Esophagus (tissue), 2 donors: ENCODE data around the gene ZEB1. TPM values are rescaled to one million over a fixed set of nuclear protein-coding genes. Genes with fewer than 3 reads are reported as not detected.
A peak's percentile ranks its signal among the peaks of the same experiment; 100 is the strongest.

Source experiments
- H3K27ac ChIP-seq, 2 donors: one replicate each; pipeline ENCODE4 v1.5.1; 2013; ENCODE audit warnings: low read depth in 2 of 2, mild to moderate bottlenecking in 2 of 2, inconsistent platforms in 1 of 2, low read length in 1 of 2, moderate library complexity in 1 of 2
- H3K27me3 ChIP-seq, 2 donors: one replicate each; pipeline ENCODE4 v1.6.1; 2013; ENCODE audit warnings: low read length in 2 of 2, control low read depth in 1 of 2, mild to moderate bottlenecking in 1 of 2; ENCODE audit not compliant: insufficient read depth in 2 of 2, control insufficient read depth in 1 of 2
- H3K36me3 ChIP-seq, 2 donors: one replicate each; pipeline ENCODE4 v1.6.1; 2013; ENCODE audit warnings: low read length in 1 of 2; ENCODE audit not compliant: control insufficient read depth in 2 of 2, insufficient read depth in 2 of 2
- H3K4me1 ChIP-seq, 2 donors: one replicate each; pipeline ENCODE4 v1.6.1; 2013; ENCODE audit warnings: low read length in 1 of 2; ENCODE audit not compliant: control insufficient read depth in 2 of 2, insufficient read depth in 2 of 2
- H3K4me3 ChIP-seq, 2 donors: one replicate each; pipeline ENCODE4 v1.5.1; 2013; ENCODE audit warnings: low read length in 2 of 2, mild to moderate bottlenecking in 2 of 2, low read depth in 1 of 2, moderate library complexity in 1 of 2
- H3K9me3 ChIP-seq, 2 donors: one replicate each; pipeline ENCODE4 v1.6.1; 2013; ENCODE audit warnings: mild to moderate bottlenecking in 2 of 2, low read depth in 1 of 2, low read length in 1 of 2, moderate library complexity in 1 of 2; ENCODE audit not compliant: control insufficient read depth in 2 of 2, insufficient read depth in 1 of 2
- WGBS, 2 donors: extraction: QIAGEN DNeasy Blood & Tissue Kit; methylation state at CpG; one replicate each; pipeline ENCODE4 v1.1.7; 2013; 5-methylcytosine and 5-hydroxymethylcytosine counted together
- polyA plus RNA-seq, 2 donors: library from polyadenylated mRNA; stranded (reverse); fragments of 200-250 nt; gene quantifications; one replicate each; pipeline ENCODE4 v1.2.3, GENCODE V29; 2013
- donor health status: healthy with polysubstance abuse.
- donor health status: Bipolar disorder and iron deficiency.

The ZEB1 gene
- polyA plus RNA-seq, 2 donors, result 2.5 to 3.1 TPM

GRCh38 chr10:31490858-31491504 lies 172.0 kb downstream of the ZEB1 start:
- Histone ChIP-seq H3K36me3 (no peaks in the 10 kb centered on the region), H3K4me3 (no peak overlapping the region), H3K4me1 (no peaks in the 10 kb centered on the region), H3K27me3 (no peaks in the 10 kb centered on the region), H3K27ac (no peak overlapping the region), H3K9me3 (no peaks in the 10 kb centered on the region)
- WGBS, 2 donors, result 91 to 94% methylated on average over 1 of the region's 1 CpG

GRCh38 chr10:31507427-31507826 lies 188.4 kb downstream of the ZEB1 start:
- Histone ChIP-seq H3K4me3 (no peak overlapping the region), H3K27me3 (no peaks in the 10 kb centered on the region), H3K36me3 (no peaks in the 10 kb centered on the region), H3K9me3 (peaks cover 5% of the 10 kb centered on the region in 2 donors), H3K27ac (no peak overlapping the region), H3K4me1 (peaks cover 0 to 3% of the 10 kb centered on the region in 2 donors)
- 73 to 79% methylated on average over 2 of the region's 2 CpGs for WGBS, 2 donors

GRCh38 chr10:31508234-31508633 lies 189.2 kb downstream of the ZEB1 start:
- peaks cover 5% of the 10 kb centered on the region in 2 donors for H3K9me3 ChIP-seq
- H3K36me3 ChIP-seq, result no peaks in the 10 kb centered on the region
- H3K27me3 ChIP-seq, result no peaks in the 10 kb centered on the region
- peaks cover 0 to 3% of the 10 kb centered on the region in 2 donors for H3K4me1 ChIP-seq
- 94 to 97% methylated on average over 4 of the region's 4 CpGs for whole genome bisulfite sequencing, 2 donors
- no peak overlapping the region for H3K4me3 ChIP-seq
- H3K27ac ChIP-seq, result no peak overlapping the region

- Histone ChIP-seq H3K36me3 (no peaks in the 10 kb centered on the region), H3K27me3 (no peaks in the 10 kb centered on the region), H3K27ac (peak overlapping the region in 1 of 2 donors; percentile 4), H3K9me3 (peaks cover 5% of the 10 kb centered on the region in 2 donors), H3K4me1 (peaks cover 0 to 3% of the 10 kb centered on the region in 2 donors), H3K4me3 (no peak overlapping the region)
- WGBS, 2 donors, result 96 to 98% methylated on average over 5 of the region's 5 CpGs
These were observed 189.9 kb downstream of the ZEB1 start for GRCh38 chr10:31508882-31509281.

GRCh38 chr10:31509989-31510388 lies 191.0 kb downstream of the ZEB1 start:
- Histone ChIP-seq H3K4me3 (no peak overlapping the region), H3K27ac (no peak overlapping the region), H3K27me3 (no peaks in the 10 kb centered on the region), H3K36me3 (no peaks in the 10 kb centered on the region), H3K4me1 (peaks cover 0 to 3% of the 10 kb centered on the region in 2 donors), H3K9me3 (peaks cover 5% of the 10 kb centered on the region in 2 donors)

GRCh38 chr10:31515116-31515515 lies 196.1 kb downstream of the ZEB1 start:
- WGBS, 2 donors, result 69 to 70% methylated on average over 2 of the region's 2 CpGs
- H3K4me3 ChIP-seq, result no peak overlapping the region
- no peak overlapping the region for H3K27ac ChIP-seq
- H3K27me3 ChIP-seq, result no peaks in the 10 kb centered on the region
- H3K9me3 ChIP-seq, result no peaks in the 10 kb centered on the region
- no peaks in the 10 kb centered on the region for H3K36me3 ChIP-seq
- no peaks in the 10 kb centered on the region for H3K4me1 ChIP-seq

- no peaks in the 10 kb centered on the region for H3K27me3 ChIP-seq
- H3K4me1 ChIP-seq, result no peaks in the 10 kb centered on the region
- H3K36me3 ChIP-seq, result no peaks in the 10 kb centered on the region
- H3K27ac ChIP-seq, result no peak overlapping the region
- no peak overlapping the region for H3K4me3 ChIP-seq
- H3K9me3 ChIP-seq, result no peaks in the 10 kb centered on the region
These were observed 196.9 kb downstream of the ZEB1 start for GRCh38 chr10:31515819-31516402.

- no peak overlapping the region for H3K27ac ChIP-seq
- H3K4me1 ChIP-seq, result no peaks in the 10 kb centered on the region
- no peak overlapping the region for H3K4me3 ChIP-seq
- H3K27me3 ChIP-seq, result no peaks in the 10 kb centered on the region
- no peaks in the 10 kb centered on the region for H3K36me3 ChIP-seq
- H3K9me3 ChIP-seq, result no peaks in the 10 kb centered on the region
- 92 to 96% methylated on average over 4 of the region's 4 CpGs for WGBS, 2 donors
These were observed 202.2 kb downstream of the ZEB1 start for GRCh38 chr10:31520986-31521831.

- no peak overlapping the region for H3K4me3 ChIP-seq
- H3K9me3 ChIP-seq, result no peaks in the 10 kb centered on the region
- no peaks in the 10 kb centered on the region for H3K27me3 ChIP-seq
- no peaks in the 10 kb centered on the region for H3K4me1 ChIP-seq
- H3K36me3 ChIP-seq, result no peaks in the 10 kb centered on the region
- WGBS, 2 donors, result 93 to 97% methylated on average over 4 of the region's 4 CpGs
- no peak overlapping the region for H3K27ac ChIP-seq
These were observed 203.8 kb downstream of the ZEB1 start for GRCh38 chr10:31522820-31523219.
